Esophagus muscularis mucosa (tissue), 3 donors: ENCODE results near the gene ALDOA.

Source experiments
- CTCF ChIP-seq, 3 experiments: fragments of 200-600 bp in 2 of 3; fragments of 450-650 bp in 1 of 3; sonication (generic) in 2 of 3; IDR thresholded peaks; one replicate each; pipeline ENCODE4 v1.5.1; 2017 to 2019; ENCODE audit warnings: antibody characterized with exemption in 3 of 3, mild to moderate bottlenecking in 2 of 3, moderate library complexity in 1 of 3
- POLR2A ChIP-seq: fragments of 450-650 bp; IDR thresholded peaks from one replicate; pipeline ENCODE4 v1.6.1; 2017; ENCODE audit warnings: antibody characterized with exemption, moderate library complexity, mild to moderate bottlenecking, low read depth
- POLR2AphosphoS5 ChIP-seq, 2 donors: sonication (generic); formaldehyde crosslinking; IDR thresholded peaks; one replicate each; pipeline ENCODE4 v1.6.1; 2017; ENCODE audit warnings: antibody characterized with exemption in 2 of 2

DNA sequence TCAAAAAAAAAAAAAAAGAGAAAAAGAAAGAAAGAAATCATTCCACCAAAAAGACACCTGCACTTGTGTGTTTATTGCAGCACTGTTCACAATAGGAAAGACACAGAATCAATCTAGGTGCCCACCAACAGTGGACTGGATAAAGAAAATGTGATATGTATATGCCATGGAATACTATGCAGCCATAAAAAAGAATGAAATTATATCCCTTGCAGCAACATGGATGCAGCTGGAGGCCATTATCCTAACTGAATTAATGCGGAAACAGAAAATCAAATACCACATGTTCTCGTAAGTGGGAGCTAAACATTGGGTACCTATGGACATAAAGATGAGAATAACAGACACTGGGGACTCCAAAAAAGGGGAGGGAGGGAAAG, 48.3 kb upstream of the ALDOA start:
- TF ChIP-seq CTCF (IDR thresholded peaks at IDR 0.05) (no peak), POLR2A (no peak), POLR2AphosphoS5 (IDR thresholded peaks at IDR 0.05) (no peak)
